Central memory CD4-positive, alpha-beta T cell (primary cell): ENCODE results near the gene LRRN3.

ENCODE experiments used
- DNase-seq: peaks from one replicate; pipeline ENCODE4 v3.0.0; 2022

The LRRN3 gene

GRCh38 chr7:111107579-111107978 lies 16.7 kb downstream of the LRRN3 start:
- DNase-seq: no peak

GRCh38 chr7:111108000-111108399 lies 17.1 kb downstream of the LRRN3 start:
- no peak for DNase-seq

GRCh38 chr7:111108496-111108895 lies 17.6 kb downstream of the LRRN3 start:
- no peak for DNase-seq

GRCh38 chr7:111112439-111112838 lies 21.5 kb downstream of the LRRN3 start:
- DNase-seq: no peak

- no peak for DNase-seq
These were observed 22.5 kb downstream of the LRRN3 start for GRCh38 chr7:111113263-111114017.

GRCh38 chr7:111115966-111116365 lies 25.0 kb downstream of the LRRN3 start:
- no peak for DNase-seq

- no peak for DNase-seq
These were observed 36.1 kb downstream of the LRRN3 start for GRCh38 chr7:111126987-111127386.

GRCh38 chr7:111129435-111129834 lies 38.5 kb downstream of the LRRN3 start:
- DNase-seq: no peak

- no peak for DNase-seq
These were observed 41.9 kb downstream of the LRRN3 start for GRCh38 chr7:111132833-111133232.

GRCh38 chr7:111137296-111138192 lies 46.6 kb downstream of the LRRN3 start:
- peak; percentile 26 for DNase-seq

GRCh38 chr7:111138193-111138569 lies 47.3 kb downstream of the LRRN3 start:
- DNase-seq: peak; percentile 71

GRCh38 chr7:111138586-111138985 lies 47.7 kb downstream of the LRRN3 start:
- DNase-seq: no peak

GRCh38 chr7:111140091-111140865 lies 49.4 kb downstream of the LRRN3 start:
- DNase-seq: no peak

- no peak for DNase-seq
These were observed 54.5 kb downstream of the LRRN3 start for GRCh38 chr7:111145472-111145871.

GRCh38 chr7:111146136-111146535 lies 55.2 kb downstream of the LRRN3 start:
- no peak for DNase-seq

GRCh38 chr7:111147708-111148533 lies 57.0 kb downstream of the LRRN3 start:
- DNase-seq: no peak

GRCh38 chr7:111150709-111151108 lies 59.8 kb downstream of the LRRN3 start:
- DNase-seq: no peak

GRCh38 chr7:111159426-111159825 lies 68.5 kb downstream of the LRRN3 start:
- DNase-seq: no peak

GRCh38 chr7:111160297-111160696 lies 69.4 kb downstream of the LRRN3 start:
- DNase-seq: no peak

- no peak for DNase-seq
These were observed 71.8 kb downstream of the LRRN3 start for GRCh38 chr7:111162692-111163091.

GRCh38 chr7:111164442-111164841 lies 73.5 kb downstream of the LRRN3 start:
- DNase-seq: no peak

GRCh38 chr7:111168182-111168581 lies 77.3 kb downstream of the LRRN3 start:
- no peak for DNase-seq
